ENCODE measurements around the gene CPNE4.

The CPNE4 gene

DNA sequence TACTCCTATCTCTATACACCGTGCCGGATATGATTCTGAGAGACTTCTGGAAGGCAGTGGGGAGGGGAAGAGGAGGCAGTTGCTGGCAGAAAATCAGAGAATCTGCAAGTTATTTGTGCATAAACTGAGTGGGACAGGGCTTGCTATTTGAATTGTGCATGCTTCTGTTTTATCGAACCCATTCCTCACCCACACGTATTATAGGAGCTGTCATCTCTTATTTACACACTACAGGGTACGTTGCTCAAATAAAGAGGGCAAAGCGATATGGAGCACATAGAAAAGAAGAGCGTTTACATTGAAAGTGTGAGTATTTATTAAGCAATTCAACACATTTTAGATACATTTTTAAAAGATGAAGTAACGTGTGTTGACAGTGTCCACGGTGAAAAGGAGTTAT, 191.6 kb downstream of the CPNE4 start:
- Histone ChIP-seq H3K27me3 (ENCODE audit: control insufficient read depth, insufficient read depth, low read length) (no peaks in the 10 kb centered on the region), H3K36me3 (ENCODE audit: control insufficient read depth, insufficient read depth, low read length) (no peaks in the 10 kb centered on the region), H3K9ac (ENCODE audit: low read length) (no peak overlapping the region), H3K4me1 (ENCODE audit: control insufficient read depth, insufficient read depth, low read length) (no peaks in the 10 kb centered on the region), H3K4me3 (ENCODE audit: low read length) (no peak overlapping the region), H3K27ac (ENCODE audit: low read depth, low read length) (no peak overlapping the region)

DNA sequence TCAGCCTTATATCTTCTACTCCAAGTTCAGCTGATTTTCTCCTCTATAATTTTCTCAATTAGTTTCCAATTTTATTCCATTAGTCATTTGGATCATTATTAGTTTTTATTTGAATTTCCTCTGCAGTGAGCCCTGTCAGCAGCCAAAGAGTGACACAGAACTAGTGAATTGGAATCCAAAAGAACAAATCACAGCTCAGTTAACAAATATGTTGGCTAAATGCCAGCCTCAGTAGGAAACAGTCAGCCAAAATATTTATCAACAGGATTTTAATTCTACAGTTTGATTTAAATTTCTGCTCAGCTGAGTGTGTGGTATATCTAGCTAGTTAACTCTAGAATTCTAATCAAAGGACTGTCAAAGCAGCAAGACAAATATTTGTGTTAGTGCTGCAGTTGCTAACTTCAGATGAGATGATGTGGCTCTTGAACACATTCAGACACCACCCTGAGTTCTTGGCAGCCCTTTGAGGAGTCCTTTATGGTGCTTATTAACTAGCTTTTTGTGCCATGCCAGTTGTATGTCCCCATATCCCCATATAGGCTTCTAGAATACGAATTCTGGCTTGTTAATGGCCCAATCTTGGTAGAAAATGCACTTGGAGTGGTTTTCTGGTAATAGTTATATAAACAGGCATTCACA, 194.5 kb downstream of the CPNE4 start:
- Histone ChIP-seq H3K4me1 (ENCODE audit: control insufficient read depth, insufficient read depth, low read length) (no peaks in the 10 kb centered on the region), H3K9ac (ENCODE audit: low read length) (no peak overlapping the region), H3K27me3 (ENCODE audit: control insufficient read depth, insufficient read depth, low read length) (no peaks in the 10 kb centered on the region), H3K4me3 (ENCODE audit: low read length) (no peak overlapping the region), H3K36me3 (ENCODE audit: control insufficient read depth, insufficient read depth, low read length) (no peaks in the 10 kb centered on the region), H3K27ac (ENCODE audit: low read depth, low read length) (no peak overlapping the region)

DNA sequence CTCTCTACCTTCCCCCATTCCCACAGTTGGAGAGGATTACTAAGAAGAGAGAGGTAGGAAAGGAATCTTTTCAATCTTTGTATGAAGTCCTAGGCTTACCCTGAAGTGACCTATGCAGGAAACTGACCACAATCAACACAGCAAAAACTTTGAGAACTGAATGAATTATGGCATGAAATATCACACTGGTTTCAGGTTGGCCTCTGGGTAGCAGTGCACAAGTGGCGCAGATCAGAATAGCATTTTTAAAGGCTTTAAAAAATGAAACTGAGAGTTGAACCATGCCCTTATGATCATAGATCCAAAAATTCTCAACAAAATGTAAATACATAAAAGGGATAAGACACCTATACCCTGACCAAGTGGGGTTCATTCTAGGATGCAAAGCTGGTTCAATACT, 198.9 kb downstream of the CPNE4 start:
- Histone ChIP-seq H3K36me3 (ENCODE audit: control insufficient read depth, insufficient read depth, low read length) (no peaks in the 10 kb centered on the region), H3K27ac (ENCODE audit: low read depth, low read length) (no peak overlapping the region), H3K27me3 (ENCODE audit: control insufficient read depth, insufficient read depth, low read length) (no peaks in the 10 kb centered on the region), H3K4me1 (ENCODE audit: control insufficient read depth, insufficient read depth, low read length) (no peaks in the 10 kb centered on the region), H3K4me3 (ENCODE audit: low read length) (no peak overlapping the region), H3K9ac (ENCODE audit: low read length) (no peak overlapping the region)

DNA sequence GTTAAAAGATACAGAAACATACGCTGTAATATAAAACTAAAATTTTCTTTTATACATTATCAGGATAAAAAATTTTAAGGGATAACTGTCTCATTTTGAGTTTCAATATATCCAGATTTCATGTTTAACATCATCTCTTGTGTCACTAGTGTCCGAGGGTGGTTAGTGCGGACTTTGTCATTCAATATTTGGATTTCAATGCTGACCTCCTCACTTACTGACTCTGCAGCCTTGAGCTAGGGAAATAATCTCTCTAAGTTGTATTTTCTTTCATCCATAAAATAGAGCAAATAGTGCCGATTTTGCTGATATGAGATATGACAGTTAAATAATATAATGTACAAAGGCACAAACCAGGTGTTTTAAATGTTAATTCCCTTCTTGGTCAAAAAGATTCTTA, 203.2 kb downstream of the CPNE4 start:
- H3K27me3 ChIP-seq (ENCODE audit: control insufficient read depth, insufficient read depth, low read length): no peaks in the 10 kb centered on the region
- H3K4me1 ChIP-seq (ENCODE audit: control insufficient read depth, insufficient read depth, low read length): no peaks in the 10 kb centered on the region
- no peaks in the 10 kb centered on the region for H3K36me3 ChIP-seq (ENCODE audit: control insufficient read depth, insufficient read depth, low read length)
- H3K9ac ChIP-seq (ENCODE audit: low read length): no peak overlapping the region
- H3K4me3 ChIP-seq (ENCODE audit: low read length): no peak overlapping the region
- no peak overlapping the region for H3K27ac ChIP-seq (ENCODE audit: low read depth, low read length)

DNA sequence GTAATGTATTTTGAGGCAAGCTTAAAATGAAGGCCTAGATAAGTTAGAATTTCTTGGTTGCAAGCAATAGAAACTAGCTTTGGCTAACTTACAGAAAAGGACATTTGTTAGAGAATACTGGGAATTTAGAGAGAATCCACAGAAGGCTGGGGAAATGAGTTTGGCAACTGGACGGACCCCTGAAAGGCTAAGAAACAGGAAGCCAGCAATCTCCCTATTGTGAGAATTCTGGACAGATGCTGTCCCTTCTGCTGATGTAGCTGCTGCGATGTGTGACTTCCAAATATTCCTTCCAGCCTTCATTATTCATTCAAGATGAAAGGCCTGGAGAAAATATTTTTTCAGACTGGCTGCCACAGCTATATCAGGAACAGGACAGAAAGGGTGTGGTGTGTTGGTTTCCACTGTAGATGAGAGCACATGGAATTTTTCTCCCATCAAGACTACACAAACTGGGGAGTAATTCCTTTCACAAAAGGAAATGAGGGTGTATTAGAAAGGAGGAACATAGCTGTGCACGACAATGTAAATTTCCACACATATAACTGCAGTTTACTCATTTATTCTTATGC, 213.5 kb downstream of the CPNE4 start:
- Histone ChIP-seq H3K36me3 (ENCODE audit: control insufficient read depth, insufficient read depth, low read length) (no peaks in the 10 kb centered on the region), H3K4me1 (ENCODE audit: control insufficient read depth, insufficient read depth, low read length) (no peaks in the 10 kb centered on the region), H3K27ac (ENCODE audit: low read depth, low read length) (no peak overlapping the region), H3K27me3 (ENCODE audit: control insufficient read depth, insufficient read depth, low read length) (no peaks in the 10 kb centered on the region), H3K4me3 (ENCODE audit: low read length) (no peak overlapping the region), H3K9ac (ENCODE audit: low read length) (no peak overlapping the region)

DNA sequence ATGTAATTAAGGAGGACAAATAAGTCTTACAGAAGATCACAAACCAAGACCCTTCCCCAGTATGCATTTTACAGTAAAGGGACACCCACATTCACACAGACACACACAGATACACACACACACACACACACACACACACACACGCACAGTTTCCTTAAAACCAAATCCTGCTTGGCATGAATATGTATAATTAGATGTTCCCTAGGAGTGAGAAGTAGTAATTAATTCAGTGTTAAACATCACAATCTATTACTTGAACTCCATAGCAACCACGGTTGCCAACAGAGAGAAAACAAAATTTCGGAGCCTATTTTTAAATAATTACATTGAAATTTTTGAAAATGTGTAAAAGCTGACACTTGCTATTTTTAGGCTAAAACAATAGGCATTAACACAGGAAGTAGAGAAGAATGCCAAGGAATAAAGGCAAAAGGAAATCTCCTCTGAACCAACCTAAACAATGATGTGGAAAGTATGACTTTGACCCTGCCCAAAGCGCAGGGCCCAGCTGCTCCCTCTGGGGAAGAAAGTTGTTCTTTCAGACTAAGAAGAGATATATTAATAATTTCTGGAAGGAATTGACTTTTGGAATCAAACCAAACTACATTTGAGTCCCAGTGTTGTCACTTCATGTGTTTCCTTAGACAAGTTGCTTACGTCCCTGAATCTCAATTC, 215.3 kb downstream of the CPNE4 start:
- Histone ChIP-seq H3K27ac (ENCODE audit: low read depth, low read length) (no peak overlapping the region), H3K36me3 (ENCODE audit: control insufficient read depth, insufficient read depth, low read length) (no peaks in the 10 kb centered on the region), H3K9ac (ENCODE audit: low read length) (no peak overlapping the region), H3K4me3 (ENCODE audit: low read length) (no peak overlapping the region), H3K27me3 (ENCODE audit: control insufficient read depth, insufficient read depth, low read length) (no peaks in the 10 kb centered on the region), H3K4me1 (ENCODE audit: control insufficient read depth, insufficient read depth, low read length) (no peaks in the 10 kb centered on the region)

DNA sequence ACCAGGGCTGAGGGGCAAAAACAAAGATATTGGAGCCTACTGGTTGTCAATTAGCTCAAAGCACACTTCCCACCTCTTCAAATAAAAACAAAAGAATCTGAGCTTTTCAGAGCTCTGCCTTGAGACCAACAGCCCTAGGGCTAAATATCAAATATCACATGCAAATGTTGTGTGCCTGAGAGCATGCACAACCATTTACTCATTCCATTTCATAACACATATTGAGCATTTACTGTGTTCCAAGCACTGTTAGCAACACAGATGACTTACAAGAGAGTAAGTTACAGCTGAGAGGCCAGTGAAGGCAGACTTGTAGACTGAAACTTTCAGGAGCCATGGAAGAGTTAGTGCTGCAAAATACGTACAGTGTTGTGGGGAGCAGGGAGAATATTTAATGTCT, 222.4 kb downstream of the CPNE4 start:
- Histone ChIP-seq H3K4me1 (ENCODE audit: control insufficient read depth, insufficient read depth, low read length) (no peaks in the 10 kb centered on the region), H3K27ac (ENCODE audit: low read depth, low read length) (no peak overlapping the region), H3K27me3 (ENCODE audit: control insufficient read depth, insufficient read depth, low read length) (no peaks in the 10 kb centered on the region), H3K36me3 (ENCODE audit: control insufficient read depth, insufficient read depth, low read length) (no peaks in the 10 kb centered on the region), H3K9ac (ENCODE audit: low read length) (no peak overlapping the region), H3K4me3 (ENCODE audit: low read length) (no peak overlapping the region)

DNA sequence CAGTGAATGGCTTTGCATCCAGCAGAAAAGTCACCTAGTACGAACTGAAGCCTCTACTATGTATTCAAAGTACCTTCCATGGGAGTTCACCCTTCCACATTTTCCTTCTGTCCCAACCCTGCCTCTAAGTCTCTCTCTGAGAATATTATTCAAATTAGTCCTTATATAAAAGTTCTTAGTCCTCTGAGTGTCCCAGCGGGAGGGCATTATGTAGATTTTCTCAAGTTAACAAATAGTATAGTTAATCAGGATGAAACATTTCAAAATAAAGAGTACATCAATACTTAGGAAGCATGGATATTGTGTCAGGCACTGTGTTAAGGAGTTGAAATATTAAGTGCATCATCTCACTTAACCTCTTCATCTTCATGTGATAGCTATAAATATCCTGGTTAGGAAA, 223.3 kb downstream of the CPNE4 start:
- no peak overlapping the region for H3K27ac ChIP-seq (ENCODE audit: low read depth, low read length)
- no peak overlapping the region for H3K4me3 ChIP-seq (ENCODE audit: low read length)
- H3K9ac ChIP-seq (ENCODE audit: low read length): no peak overlapping the region
- no peaks in the 10 kb centered on the region for H3K36me3 ChIP-seq (ENCODE audit: control insufficient read depth, insufficient read depth, low read length)
- H3K27me3 ChIP-seq (ENCODE audit: control insufficient read depth, insufficient read depth, low read length): no peaks in the 10 kb centered on the region
- no peaks in the 10 kb centered on the region for H3K4me1 ChIP-seq (ENCODE audit: control insufficient read depth, insufficient read depth, low read length)

DNA sequence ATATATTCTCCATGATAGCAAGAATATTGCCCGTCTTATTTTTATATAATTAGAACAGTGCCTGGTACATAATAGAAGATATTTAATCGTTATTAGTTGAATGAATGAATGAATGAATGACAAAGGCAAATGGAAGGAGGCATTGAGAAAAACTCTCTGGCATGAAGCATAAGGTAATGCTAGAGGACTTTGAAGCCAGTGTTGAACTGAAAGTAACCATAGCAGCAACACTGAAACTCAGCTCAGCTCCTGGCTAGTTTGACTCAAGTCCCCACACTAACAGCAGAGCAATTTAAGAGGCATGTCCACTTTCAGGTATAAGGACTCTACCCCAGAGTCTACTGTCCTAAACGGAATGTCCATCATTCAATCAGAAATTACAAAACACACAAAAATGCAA, 227.0 kb downstream of the CPNE4 start:
- Histone ChIP-seq H3K27me3 (ENCODE audit: control insufficient read depth, insufficient read depth, low read length) (no peaks in the 10 kb centered on the region), H3K4me3 (ENCODE audit: low read length) (no peak overlapping the region), H3K9ac (ENCODE audit: low read length) (no peak overlapping the region), H3K36me3 (ENCODE audit: control insufficient read depth, insufficient read depth, low read length) (no peaks in the 10 kb centered on the region), H3K4me1 (ENCODE audit: control insufficient read depth, insufficient read depth, low read length) (no peaks in the 10 kb centered on the region), H3K27ac (ENCODE audit: low read depth, low read length) (no peak overlapping the region)

DNA sequence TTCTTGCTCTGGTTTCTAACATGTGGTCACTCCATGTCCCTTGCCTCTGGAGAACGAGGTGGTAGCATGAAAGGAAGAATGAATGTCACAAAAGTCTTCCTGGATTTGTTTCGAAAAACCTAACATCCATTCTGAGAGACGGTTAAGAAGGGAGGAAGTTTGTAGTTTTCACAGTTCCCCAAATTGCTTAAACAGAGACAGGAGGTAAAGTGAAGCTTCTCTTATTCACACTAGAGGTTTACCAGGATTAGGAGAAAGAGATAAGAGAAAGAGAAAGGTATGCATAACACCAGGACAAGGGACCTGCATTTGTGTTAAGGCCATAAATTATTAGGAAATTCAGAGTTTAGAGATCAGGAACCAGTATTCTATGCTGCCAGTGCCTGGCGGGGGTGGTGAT, 228.1 kb downstream of the CPNE4 start:
- Histone ChIP-seq H3K27me3 (ENCODE audit: control insufficient read depth, insufficient read depth, low read length) (no peaks in the 10 kb centered on the region), H3K4me3 (ENCODE audit: low read length) (no peak overlapping the region), H3K9ac (ENCODE audit: low read length) (no peak overlapping the region), H3K36me3 (ENCODE audit: control insufficient read depth, insufficient read depth, low read length) (no peaks in the 10 kb centered on the region), H3K4me1 (ENCODE audit: control insufficient read depth, insufficient read depth, low read length) (no peaks in the 10 kb centered on the region), H3K27ac (ENCODE audit: low read depth, low read length) (no peak overlapping the region)

DNA sequence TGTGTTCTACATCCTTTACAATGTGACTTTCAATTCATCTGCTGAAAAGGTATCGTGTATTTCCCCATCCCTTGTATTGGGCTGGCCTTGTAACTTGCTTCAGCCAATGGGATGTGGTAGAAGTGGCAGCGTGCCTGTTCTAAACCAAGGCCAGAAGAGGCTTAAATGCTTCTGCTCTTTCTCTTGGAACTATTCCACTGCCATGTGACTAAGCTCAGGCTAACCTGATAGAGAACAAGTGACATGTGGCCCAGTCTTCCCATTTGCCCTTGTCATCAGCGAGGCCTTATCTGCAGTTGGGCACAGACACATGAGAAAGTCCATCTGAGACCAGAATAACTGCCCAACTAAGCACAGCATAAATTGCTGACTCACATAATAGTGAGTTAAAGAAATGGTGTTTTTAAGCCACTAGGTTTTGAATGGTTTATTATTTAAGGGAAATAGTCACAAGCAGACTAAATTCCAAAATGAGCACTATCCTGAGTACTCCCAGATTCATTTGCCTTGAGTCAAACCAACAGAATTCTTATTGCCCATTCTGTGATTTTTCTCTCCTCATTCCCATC, 230.2 kb downstream of the CPNE4 start:
- Histone ChIP-seq H3K9ac (ENCODE audit: low read length) (no peak overlapping the region), H3K27ac (ENCODE audit: low read depth, low read length) (no peak overlapping the region), H3K36me3 (ENCODE audit: control insufficient read depth, insufficient read depth, low read length) (no peaks in the 10 kb centered on the region), H3K4me1 (ENCODE audit: control insufficient read depth, insufficient read depth, low read length) (no peaks in the 10 kb centered on the region), H3K27me3 (ENCODE audit: control insufficient read depth, insufficient read depth, low read length) (no peaks in the 10 kb centered on the region), H3K4me3 (ENCODE audit: low read length) (no peak overlapping the region)

DNA sequence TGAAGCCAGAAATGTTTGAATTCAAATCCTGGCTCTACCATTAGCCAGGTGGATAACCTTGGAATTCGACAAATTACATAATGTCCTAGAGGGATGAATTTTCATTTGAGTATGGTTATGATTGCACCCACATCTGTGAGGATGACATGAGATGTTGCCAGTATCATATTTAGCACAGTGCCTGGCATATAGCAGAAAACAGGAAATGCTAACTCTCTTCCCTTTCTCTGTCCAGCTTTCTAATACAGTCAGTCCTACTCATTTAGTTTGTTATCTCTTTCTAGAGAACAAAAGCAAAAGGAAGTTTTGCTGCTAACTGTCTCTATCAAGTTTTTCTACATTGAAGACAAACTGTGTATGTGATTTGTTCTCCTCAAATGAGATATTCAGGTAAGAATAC, 231.7 kb downstream of the CPNE4 start:
- H3K27me3 ChIP-seq (ENCODE audit: control insufficient read depth, insufficient read depth, low read length): no peaks in the 10 kb centered on the region
- H3K9ac ChIP-seq (ENCODE audit: low read length): no peak overlapping the region
- no peak overlapping the region for H3K27ac ChIP-seq (ENCODE audit: low read depth, low read length)
- no peak overlapping the region for H3K4me3 ChIP-seq (ENCODE audit: low read length)
- no peaks in the 10 kb centered on the region for H3K36me3 ChIP-seq (ENCODE audit: control insufficient read depth, insufficient read depth, low read length)
- H3K4me1 ChIP-seq (ENCODE audit: control insufficient read depth, insufficient read depth, low read length): no peaks in the 10 kb centered on the region

DNA sequence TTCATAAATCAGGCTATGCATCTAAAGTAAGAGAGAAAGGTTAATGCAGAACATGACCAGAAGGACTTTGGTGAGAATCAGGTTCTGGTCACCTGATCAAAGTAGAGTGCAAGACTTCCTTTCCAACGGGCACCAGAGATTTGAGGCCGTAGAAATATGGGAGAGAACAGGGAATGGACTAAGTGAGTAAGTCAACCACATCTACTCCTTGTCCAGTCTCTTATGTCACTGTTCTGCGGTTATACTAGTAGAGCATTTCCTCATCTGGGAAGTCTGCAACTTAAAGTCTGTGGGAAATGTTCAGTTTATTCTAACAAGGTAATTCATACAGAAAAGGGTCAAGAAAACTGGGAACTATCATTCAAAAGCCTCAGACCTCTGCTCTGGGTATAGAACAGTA, 232.8 kb downstream of the CPNE4 start:
- no peaks in the 10 kb centered on the region for H3K36me3 ChIP-seq (ENCODE audit: control insufficient read depth, insufficient read depth, low read length)
- no peaks in the 10 kb centered on the region for H3K4me1 ChIP-seq (ENCODE audit: control insufficient read depth, insufficient read depth, low read length)
- no peak overlapping the region for H3K27ac ChIP-seq (ENCODE audit: low read depth, low read length)
- H3K9ac ChIP-seq (ENCODE audit: low read length): no peak overlapping the region
- H3K4me3 ChIP-seq (ENCODE audit: low read length): no peak overlapping the region
- no peaks in the 10 kb centered on the region for H3K27me3 ChIP-seq (ENCODE audit: control insufficient read depth, insufficient read depth, low read length)
